Bronchial epithelial cell (primary cell): ENCODE data around the gene MARF1. TPM values are rescaled to one million over a fixed set of nuclear protein-coding genes. Genes with fewer than 3 reads are reported as not detected.
"Not testable (repeated sequence)": the region's sequence is repeated elsewhere in the genome, so short reads cannot be mapped to it uniquely, and the experiment has no call there.

Experiments
- DNase-seq: peaks from one replicate; pipeline ENCODE4 v3.0.0-alpha.2; 2010; ENCODE audit warnings: low read depth
- FAIRE-seq: peaks from 2 replicates; lab custom pipeline; 2011; peaks lifted over from hg19 to GRCh38; lab: Jason Lieb, UNC
- H3K27me3 ChIP-seq: 2 replicates; pipeline ENCODE4 v1.5.1; 2011; ENCODE audit warnings: low read length; ENCODE audit not compliant: control insufficient read depth, insufficient read depth
- H3K36me3 ChIP-seq: 2 replicates; pipeline ENCODE4 v1.5.1; 2011; ENCODE audit warnings: low read length; ENCODE audit not compliant: control insufficient read depth, insufficient read depth
- H3K4me3 ChIP-seq: 2 replicates; pipeline ENCODE4 v1.5.1; 2011; ENCODE audit warnings: mild to moderate bottlenecking, low read depth, low read length, control low read depth
- CTCF ChIP-seq: IDR thresholded peaks from 2 replicates; pipeline ENCODE4 v1.5.1; 2011; ENCODE audit warnings: mild to moderate bottlenecking, moderate library complexity, low read length, control low read depth, inconsistent platforms; ENCODE audit not compliant: insufficient read depth, severe bottlenecking
- total RNA-seq: library from RNA; depleted of rRNA; stranded (reverse); fragments of >200 nt; gene quantifications from 2 replicates; pipeline ENCODE4 v1.2.1, GENCODE V29; 2014

The MARF1 gene
- total RNA-seq: 12.9 and 17.4 TPM in 2 replicates

GRCh38 chr16:15643048-15643945, at the start of gene MARF1:
Gene MARF1, minus strand, starts transcription at chr16:15643154. Its CDS starts 3,921 bp downstream, at chr16:15639233.
- H3K4me3 ChIP-seq: peak within 1 kb of the TSS; percentile 94
- TF ChIP-seq CTCF: peak; percentile 40
- H3K36me3 ChIP-seq: peaks cover 3% of the 10 kb centered on the region
- FAIRE-seq: no peak
- peak; percentile 73 for DNase-seq
- H3K27me3 ChIP-seq: no peaks in the 10 kb centered on the region

GRCh38 chr16:15692508-15692907, 49.6 kb upstream of the MARF1 start:
- not testable (repeated sequence) for FAIRE-seq, H3K4me3 ChIP-seq, DNase-seq, H3K27me3 ChIP-seq
- H3K36me3 ChIP-seq: peaks cover 36% of the 10 kb centered on the region

- H3K4me3 ChIP-seq: no peak overlapping the region
- H3K36me3 ChIP-seq: peaks cover 39% of the 10 kb centered on the region
- no peak for DNase-seq
- H3K27me3 ChIP-seq: no peaks in the 10 kb centered on the region
- TF ChIP-seq CTCF: no peak
- FAIRE-seq: no peak
These were observed 48.1 kb upstream of the MARF1 start for GRCh38 chr16:15691046-15691445.

- Histone ChIP-seq H3K4me3 (no peak overlapping the region), H3K36me3 (peaks cover 38% of the 10 kb centered on the region), H3K27me3 (no peaks in the 10 kb centered on the region)
- DNase-seq (no peak), FAIRE-seq (no peak)
- TF ChIP-seq CTCF: no peak
These were observed 47.3 kb upstream of the MARF1 start for GRCh38 chr16:15690296-15690695.

GRCh38 chr16:15689290-15689689, 46.3 kb upstream of the MARF1 start:
- no peak overlapping the region for H3K4me3 ChIP-seq
- DNase-seq: no peak
- peaks cover 37% of the 10 kb centered on the region for H3K36me3 ChIP-seq
- no peak for TF ChIP-seq CTCF
- no peaks in the 10 kb centered on the region for H3K27me3 ChIP-seq
- no peak for FAIRE-seq

GRCh38 chr16:15686287-15686686, 43.3 kb upstream of the MARF1 start:
- Histone ChIP-seq H3K4me3 (no peak overlapping the region), H3K27me3 (no peaks in the 10 kb centered on the region), H3K36me3 (peaks cover 27% of the 10 kb centered on the region)
- TF ChIP-seq CTCF: no peak
- no peak for DNase-seq
- FAIRE-seq: no peak
